GM12874 (cell line): ENCODE measurements around the gene DCDC2.

Experiments used
- CTCF ChIP-seq: IDR thresholded peaks from 2 replicates; pipeline ENCODE4 v1.5.1; 2011; ENCODE audit warnings: low read depth, mild to moderate bottlenecking, control low read depth, low read length, moderate library complexity; ENCODE audit not compliant: insufficient read depth

DCDC2 gene

GRCh38 chr6:24147511-24148153 is 210.2 kb downstream of the DCDC2 start:
- no peak for TF ChIP-seq CTCF

GRCh38 chr6:24146871-24147270 is 211.0 kb downstream of the DCDC2 start:
- no peak for TF ChIP-seq CTCF

GRCh38 chr6:24145690-24146131 is 212.1 kb downstream of the DCDC2 start:
- TF ChIP-seq CTCF = no peak

GRCh38 chr6:24140591-24140990 is 217.3 kb downstream of the DCDC2 start:
- TF ChIP-seq CTCF = no peak

- TF ChIP-seq CTCF = no peak
Measured at GRCh38 chr6:24139639-24140038, 218.2 kb downstream of the DCDC2 start.

- TF ChIP-seq CTCF = no peak
Measured at GRCh38 chr6:24139080-24139479, 218.8 kb downstream of the DCDC2 start.

- TF ChIP-seq CTCF = no peak
Measured at GRCh38 chr6:24131751-24132150, 226.1 kb downstream of the DCDC2 start.
